ENCODE data around the gene PIP4K2B.

DNA sequence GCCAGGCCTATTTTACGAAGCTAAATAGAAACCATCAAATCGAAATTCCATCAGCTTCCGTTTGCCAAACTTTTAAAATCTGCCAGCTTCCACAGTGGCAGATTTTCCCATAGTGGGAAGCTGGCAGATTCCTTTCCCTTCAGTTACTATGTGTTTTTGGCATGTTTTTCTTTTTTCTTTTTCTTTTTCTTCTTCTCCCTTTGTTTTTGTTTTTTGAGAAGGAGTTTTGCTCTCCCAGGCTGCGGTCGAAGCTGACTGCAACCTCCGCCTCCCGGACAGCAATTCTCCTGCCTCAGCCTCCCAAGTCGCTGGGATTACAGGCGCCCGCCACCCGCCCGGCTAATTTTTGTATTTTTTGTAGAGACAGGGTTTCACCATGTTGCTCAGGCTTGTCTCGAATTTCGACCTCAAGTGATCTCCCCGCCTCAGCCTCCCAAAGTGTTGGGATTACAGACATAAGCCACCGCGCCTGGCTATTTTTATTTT lies 26.4 kb upstream of the PIP4K2B start:
- TF ChIP-seq, protein P1, sequence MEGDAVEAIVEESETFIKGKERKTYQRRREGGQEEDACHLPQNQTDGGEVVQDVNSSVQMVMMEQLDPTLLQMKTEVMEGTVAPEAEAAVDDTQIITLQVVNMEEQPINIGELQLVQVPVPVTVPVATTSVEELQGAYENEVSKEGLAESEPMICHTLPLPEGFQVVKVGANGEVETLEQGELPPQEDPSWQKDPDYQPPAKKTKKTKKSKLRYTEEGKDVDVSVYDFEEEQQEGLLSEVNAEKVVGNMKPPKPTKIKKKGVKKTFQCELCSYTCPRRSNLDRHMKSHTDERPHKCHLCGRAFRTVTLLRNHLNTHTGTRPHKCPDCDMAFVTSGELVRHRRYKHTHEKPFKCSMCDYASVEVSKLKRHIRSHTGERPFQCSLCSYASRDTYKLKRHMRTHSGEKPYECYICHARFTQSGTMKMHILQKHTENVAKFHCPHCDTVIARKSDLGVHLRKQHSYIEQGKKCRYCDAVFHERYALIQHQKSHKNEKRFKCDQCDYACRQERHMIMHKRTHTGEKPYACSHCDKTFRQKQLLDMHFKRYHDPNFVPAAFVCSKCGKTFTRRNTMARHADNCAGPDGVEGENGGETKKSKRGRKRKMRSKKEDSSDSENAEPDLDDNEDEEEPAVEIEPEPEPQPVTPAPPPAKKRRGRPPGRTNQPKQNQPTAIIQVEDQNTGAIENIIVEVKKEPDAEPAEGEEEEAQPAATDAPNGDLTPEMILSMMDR (IDR thresholded peaks at IDR 0.05), result no peak
- TF ChIP-seq POLR2A (IDR thresholded peaks at IDR 0.05), result no peak

Measured in body of pancreas (tissue), 4 donors.